ENCODE data around the gene TBX21.

Gene TBX21

GRCh38 chr17:47789611-47790561, 56.9 kb downstream of the TBX21 start:
- ChIA-PET CTCF (interaction anchor here (0.6 to 1.2 kb wide), 8 partner anchors 8 to 126 kb away, joined by 3 to 9 read pairs (median 4); no protein-coding TSS in a partner anchor), POLR2A (no interaction called here)
- peak; percentile 79 for DNase-seq (ENCODE audit: extremely low spot score)
- peak; percentile 77 for TF ChIP-seq CTCF (IDR thresholded peaks at IDR 0.05; ENCODE audit: control extremely low read depth, extremely low read depth, low read depth, missing control alignments)

DNA sequence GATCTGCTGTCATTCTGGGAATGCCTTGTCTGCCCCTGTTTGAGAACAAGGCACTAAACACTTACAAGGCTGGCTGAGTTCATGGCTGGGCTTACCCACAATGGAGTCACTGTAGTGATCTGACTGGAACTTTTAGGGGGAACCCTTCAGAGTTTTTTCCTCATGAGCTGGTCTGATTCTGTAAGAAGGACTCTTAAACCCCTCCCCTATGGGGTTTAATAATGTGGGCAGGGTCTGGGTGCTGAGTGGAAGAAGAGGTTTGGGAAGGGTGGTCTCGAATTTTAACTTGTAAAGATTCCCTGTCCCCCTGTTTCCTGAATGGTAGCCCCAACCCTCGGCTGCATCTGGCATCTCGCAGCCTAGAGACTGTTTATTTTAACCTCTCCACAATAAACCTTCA, 58.0 kb downstream of the TBX21 start:
- POLR2A ChIA-PET = no interaction called here
- DNase-seq (ENCODE audit: extremely low spot score) = no peak
- CTCF ChIA-PET = interaction anchor here (0.8 kb wide), 1 partner anchor 24 kb away, joined by 3 read pairs; no protein-coding TSS in a partner anchor
- TF ChIP-seq CTCF (IDR thresholded peaks at IDR 0.05; ENCODE audit: control extremely low read depth, extremely low read depth, low read depth, missing control alignments) = no peak

GRCh38 chr17:47792457-47792856, 59.4 kb downstream of the TBX21 start:
- ChIA-PET POLR2A (no interaction called here), CTCF (no interaction called here)
- no peak for TF ChIP-seq CTCF (IDR thresholded peaks at IDR 0.05; ENCODE audit: control extremely low read depth, extremely low read depth, low read depth, missing control alignments)
- DNase-seq (ENCODE audit: extremely low spot score) = no peak

GRCh38 chr17:47792979-47793378, 59.9 kb downstream of the TBX21 start:
- POLR2A ChIA-PET = no interaction called here

More at GRCh38 chr17:47792979-47793378, 59.9 kb downstream of the TBX21 start:
- no peak for TF ChIP-seq CTCF (IDR thresholded peaks at IDR 0.05; ENCODE audit: control extremely low read depth, extremely low read depth, low read depth, missing control alignments)
- CTCF ChIA-PET = no interaction called here
- DNase-seq (ENCODE audit: extremely low spot score) = no peak

Data from GM10248 (cell line).